Eye (tissue), 1 donor: ENCODE results near the gene NUDT17.

ENCODE experiments used
- DNase-seq: peaks from one replicate; pipeline ENCODE4 v3.0.0-alpha.2; 2015

NUDT17 gene

DNA sequence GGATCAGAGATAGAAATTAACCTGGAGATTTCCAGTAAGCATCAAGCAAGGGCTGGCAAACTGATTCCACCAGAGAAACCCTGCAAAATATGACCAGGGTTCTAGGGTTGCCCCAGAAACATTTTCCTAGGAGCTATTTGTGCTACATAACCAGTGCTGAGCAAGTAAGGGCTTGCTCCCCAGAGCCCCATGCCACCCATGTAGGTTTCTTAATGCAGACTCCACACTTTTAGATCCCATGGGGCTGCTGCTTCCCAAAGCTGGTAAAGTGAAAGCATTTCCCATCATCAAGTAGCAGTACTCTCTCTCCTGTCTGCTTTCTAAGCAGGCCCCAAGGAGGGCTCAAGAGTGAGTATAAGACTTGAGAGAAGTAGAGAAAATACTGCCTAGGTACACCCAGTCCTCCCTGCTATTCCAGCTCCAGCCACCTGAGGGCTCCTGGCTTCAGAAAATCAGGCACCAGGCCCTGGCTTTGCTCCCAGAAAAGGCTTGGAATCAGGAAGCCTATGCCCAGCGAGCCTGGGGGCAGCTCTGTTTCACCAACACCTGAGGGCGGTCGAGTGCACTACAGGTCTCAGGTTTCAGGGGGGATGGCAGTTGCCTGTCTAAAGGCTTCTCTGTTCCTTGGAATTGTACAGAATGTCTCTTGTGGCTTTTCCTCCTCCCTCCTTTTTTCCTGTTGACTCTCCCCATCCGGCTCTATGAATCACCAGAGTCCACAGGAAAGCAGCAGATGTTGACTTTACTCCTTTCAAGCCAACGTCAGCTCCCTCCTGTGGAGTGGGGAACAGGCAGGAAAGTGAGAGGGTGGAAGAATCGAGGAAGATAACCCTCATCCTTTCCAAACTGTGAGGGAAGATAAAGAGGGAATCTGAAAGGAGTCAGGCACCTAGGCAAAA lies 46.4 kb downstream of the NUDT17 start:
- DNase-seq, result peak; percentile 97

DNA sequence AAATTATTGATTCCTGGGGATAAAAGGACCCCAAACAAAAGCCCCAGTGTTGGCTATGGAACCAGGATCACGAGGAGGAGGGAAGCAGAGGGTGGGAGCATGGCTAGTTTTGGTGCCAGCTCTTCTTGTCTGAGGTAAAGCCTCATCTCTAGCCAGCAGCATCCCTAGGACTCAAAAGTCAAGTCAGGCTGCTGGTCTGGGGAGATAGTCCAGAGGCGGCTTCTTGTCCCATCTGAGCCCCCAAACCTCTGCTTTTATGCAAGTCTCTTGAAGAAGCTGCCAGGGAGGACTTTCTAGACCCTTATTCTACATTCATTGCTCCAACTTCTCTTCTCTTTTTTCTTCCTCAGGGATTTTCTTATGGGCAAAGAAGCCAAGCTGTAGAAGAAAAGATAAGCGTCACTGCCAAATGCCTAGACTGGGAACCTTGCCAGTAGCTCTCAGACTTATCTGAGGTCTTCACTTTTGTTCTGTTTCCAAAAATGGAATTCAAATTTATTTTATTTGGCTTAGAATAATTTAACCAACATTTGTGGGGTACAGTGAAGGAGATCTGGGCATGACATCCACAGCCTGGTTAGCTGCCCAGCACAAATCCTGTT lies 47.2 kb downstream of the NUDT17 start:
- DNase-seq, result peak; percentile 22

DNA sequence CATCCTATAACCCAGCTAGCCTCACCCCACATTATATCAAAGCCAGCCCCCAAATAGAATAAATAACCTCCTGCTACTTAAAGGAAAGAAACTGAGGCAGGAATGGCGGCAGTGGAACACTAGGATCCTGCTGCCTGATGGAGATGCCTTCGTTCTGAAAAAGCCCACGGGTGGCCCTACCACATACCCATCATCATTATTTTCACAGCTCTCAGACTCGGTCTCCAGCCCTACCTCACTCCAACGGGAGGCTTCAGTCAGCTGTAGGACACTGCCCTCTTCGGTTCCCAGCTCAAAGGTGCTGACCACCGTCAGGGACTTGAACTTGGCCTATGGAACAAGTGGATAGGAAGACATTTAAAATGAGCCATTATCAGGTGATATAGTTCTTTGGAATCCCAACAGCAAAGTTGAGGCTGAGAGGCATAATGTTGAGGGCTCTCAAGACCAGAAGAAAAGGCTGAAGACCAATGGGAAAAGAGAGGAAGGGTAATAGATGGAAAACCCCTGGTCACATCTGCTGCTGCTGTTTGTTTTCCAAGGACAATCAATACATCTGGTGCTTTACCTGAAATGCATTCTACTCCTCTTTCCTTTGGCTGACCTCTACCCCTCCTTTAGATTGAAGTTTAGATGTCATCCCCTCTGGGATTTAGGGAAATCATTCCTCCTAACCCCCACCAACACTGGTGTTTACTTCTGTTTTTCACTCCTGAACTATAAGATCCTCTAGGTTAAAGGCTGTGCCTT lies 48.1 kb downstream of the NUDT17 start:
- DNase-seq, result no peak

DNA sequence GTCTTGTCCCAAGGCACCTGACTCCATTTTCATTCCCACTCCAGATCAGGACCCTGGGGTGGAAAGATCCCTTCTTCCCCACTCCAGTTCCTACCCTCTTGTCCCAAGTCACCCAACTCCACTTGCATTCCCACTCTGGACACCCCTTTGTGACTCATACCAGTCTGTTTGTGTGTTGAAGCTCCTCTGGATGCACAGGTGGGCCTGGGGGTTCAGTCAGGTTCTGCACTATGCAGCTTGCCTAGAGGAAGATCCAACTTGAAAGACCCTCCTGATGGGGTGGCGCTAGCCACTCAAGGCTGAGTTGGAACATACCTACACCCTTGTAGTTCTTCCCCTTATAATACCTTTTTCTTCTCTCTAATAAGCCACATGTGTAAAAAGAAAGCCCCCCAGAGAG lies 50.0 kb downstream of the NUDT17 start:
- no peak for DNase-seq

DNA sequence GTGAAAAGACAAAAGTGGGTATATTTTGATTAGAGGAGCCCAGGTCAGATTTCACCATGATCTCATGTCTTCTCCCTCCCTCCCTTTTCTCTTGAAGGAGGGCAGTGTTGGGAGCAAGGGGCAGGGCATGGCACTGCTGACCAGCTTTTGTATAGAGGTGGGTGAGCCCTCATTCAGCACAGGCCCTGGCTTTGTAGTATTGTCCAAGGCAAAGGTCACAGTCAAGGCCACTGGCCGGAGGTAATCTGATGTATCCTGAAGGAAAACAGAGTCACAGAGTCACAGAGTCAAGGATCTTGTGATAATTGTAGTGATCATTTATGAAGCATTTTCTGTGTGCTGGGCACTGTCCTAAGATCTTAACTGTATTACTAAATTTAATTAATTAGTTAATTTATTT lies 52.5 kb downstream of the NUDT17 start:
- DNase-seq, result no peak
